ENCODE results near the gene TREML1. TPM values are rescaled to one million over a fixed set of nuclear protein-coding genes. Genes with fewer than 3 reads are reported as not detected.
"Not testable (repeated sequence)": the region's sequence is repeated elsewhere in the genome, so short reads cannot be mapped to it uniquely, and the experiment has no call there.

The TREML1 gene
- total and polyA plus RNA-seq, 2 of the 8 experiments (the other 6 are each of a cell fraction or from before 2014, with no cell fraction given) = 0.08 TPM; not detected in 1

- ChIA-PET POLR2A (ENCODE audit: partially characterized antibody) (no interaction called here), CTCF (ENCODE audit: partially characterized antibody) (interaction anchor here (0.7 to 1.1 kb wide), 2 partner anchors 19 to 71 kb away, joined by 3 read pairs; no protein-coding TSS in a partner anchor)
- Histone ChIP-seq H3K79me1 (ENCODE audit: low read depth, low read length) (no peaks in the 10 kb centered on the region), H3K79me2 (ENCODE audit: control insufficient read depth in 1 of 2, insufficient read depth in 2 of 2, low read length in 2 of 2) (no peaks in the 10 kb centered on the region), H3K36me3 (ENCODE audit: control insufficient read depth in 2 of 4, insufficient read depth in 4 of 4, low read length in 3 of 4) (no peaks in the 10 kb centered on the region; a peak in 1 of 8 replicates), H3K9ac (replicated peaks in 1 of 4; ENCODE audit: extremely low read depth in 1 of 4, low read depth in 3 of 4, low read length in 3 of 4) (no peak overlapping the region), H3K18ac (ENCODE audit: extremely low read depth, low read length) (no peak overlapping the region), H3K9me3 (ENCODE audit: insufficient read depth in 2 of 2, low read depth in 1 of 2, low read length in 1 of 2) (no peaks in the 10 kb centered on the region), H2BK15ac (ENCODE audit: low read length) (no peak overlapping the region), H3K23ac (ENCODE audit: insufficient read length) (no peak overlapping the region), H2BK20ac (ENCODE audit: low read length) (no peak overlapping the region), H3K56ac (replicated peaks; ENCODE audit: insufficient read length, low read depth, low read length) (no peak overlapping the region), H3K4ac (replicated peaks; ENCODE audit: insufficient read length, low read depth, low read length) (no peak overlapping the region), H3K4me3 (ENCODE audit: extremely low read depth in 1 of 4, insufficient read depth in 2 of 4, low read depth in 3 of 4, low read length in 4 of 4) (no peak overlapping the region), H2AFZ (ENCODE audit: low read length) (no peak overlapping the region), H3K27ac (ENCODE audit: low read depth, low read length) (no peak overlapping the region), H3K4me2 (ENCODE audit: insufficient read depth in 1 of 2, low read depth in 2 of 2, low read length in 2 of 2) (no peak overlapping the region), H2AK5ac (ENCODE audit: low read depth, low read length) (no peak overlapping the region), H2BK120ac (replicated peaks; ENCODE audit: low read depth, low read length) (no peak overlapping the region), H4K5ac (ENCODE audit: insufficient read length, low read depth, low read length) (no peak overlapping the region), H3K23me2 (ENCODE audit: low read depth, low read length) (no peaks in the 10 kb centered on the region), H4K91ac (replicated peaks; ENCODE audit: insufficient read length, low read length) (no peak overlapping the region), H2BK5ac (ENCODE audit: low read depth, low read length) (no peak overlapping the region), H3K14ac (ENCODE audit: insufficient read length) (no peak overlapping the region), H4K8ac (ENCODE audit: extremely low read depth, insufficient read depth, low read length) (no peak overlapping the region), H3K4me1 (replicated peaks in 1 of 4; ENCODE audit: control insufficient read depth in 3 of 4, insufficient read depth in 4 of 4, low read length in 3 of 4) (no peaks in the 10 kb centered on the region), H2BK12ac (ENCODE audit: low read depth, low read length) (no peak overlapping the region), H3K27me3 (replicated peaks in 1 of 4; ENCODE audit: control insufficient read depth in 3 of 4, extremely low read depth in 1 of 4, insufficient read depth in 3 of 4, low read length in 3 of 4) (no peaks in the 10 kb centered on the region), H4K20me1 (replicated peaks in 1 of 2; ENCODE audit: control insufficient read depth in 1 of 2, insufficient read depth in 2 of 2, low read length in 2 of 2) (no peaks in the 10 kb centered on the region)
- DNase-seq (ENCODE audit: low read depth in 1 of 2, low spot score in 2 of 2) (no peak), FAIRE-seq (no peak)
- no peak for TF ChIP-seq BCL11A (IDR thresholded peaks at IDR 0.05; ENCODE audit: low read depth in 2 of 2, low read length in 2 of 2)
- whole genome bisulfite sequencing, 2 experiments (ENCODE audit: extremely low coverage in 1 of 2, insufficient coverage in 1 of 2, insufficient read length in 1 of 2, insufficient replicate concordance in 2 of 2, low coverage in 1 of 2, low lambda C conversion rate in 2 of 2, missing lambda C conversion rate in 1 of 2) = 86% methylated on average over 1 of the region's 1 CpG; no CpG with 5 or more reads in 1 of the 2 experiments
These were observed 34.6 kb downstream of the TREML1 start for GRCh38 chr6:41119508-41119907.

GRCh38 chr6:41115027-41115426 is 39.1 kb downstream of the TREML1 start:
- H2BK15ac ChIP-seq (ENCODE audit: low read length); H3K4ac ChIP-seq (replicated peaks; ENCODE audit: insufficient read length, low read depth, low read length); H3K9me3 ChIP-seq (ENCODE audit: insufficient read depth in 2 of 2, low read depth in 1 of 2, low read length in 1 of 2); DNase-seq (ENCODE audit: low read depth in 1 of 2, low spot score in 2 of 2); H2BK120ac ChIP-seq (replicated peaks; ENCODE audit: low read depth, low read length); FAIRE-seq; H2AFZ ChIP-seq (ENCODE audit: low read length); H3K4me2 ChIP-seq (ENCODE audit: insufficient read depth in 1 of 2, low read depth in 2 of 2, low read length in 2 of 2); H3K9ac ChIP-seq (replicated peaks in 1 of 4; ENCODE audit: extremely low read depth in 1 of 4, low read depth in 3 of 4, low read length in 3 of 4); H3K27ac ChIP-seq (ENCODE audit: low read depth, low read length); H4K91ac ChIP-seq (replicated peaks; ENCODE audit: insufficient read length, low read length); H3K27me3 ChIP-seq (replicated peaks in 1 of 4; ENCODE audit: control insufficient read depth in 3 of 4, extremely low read depth in 1 of 4, insufficient read depth in 3 of 4, low read length in 3 of 4); H3K79me2 ChIP-seq (ENCODE audit: control insufficient read depth in 1 of 2, insufficient read depth in 2 of 2, low read length in 2 of 2); H3K18ac ChIP-seq (ENCODE audit: extremely low read depth, low read length); H4K20me1 ChIP-seq (replicated peaks in 1 of 2; ENCODE audit: control insufficient read depth in 1 of 2, insufficient read depth in 2 of 2, low read length in 2 of 2); H2AK5ac ChIP-seq (ENCODE audit: low read depth, low read length); H3K36me3 ChIP-seq (ENCODE audit: control insufficient read depth in 2 of 4, insufficient read depth in 4 of 4, low read length in 3 of 4); H3K23me2 ChIP-seq (ENCODE audit: low read depth, low read length); H3K4me3 ChIP-seq (ENCODE audit: extremely low read depth in 1 of 4, insufficient read depth in 2 of 4, low read depth in 3 of 4, low read length in 4 of 4); H3K14ac ChIP-seq (ENCODE audit: insufficient read length); H4K5ac ChIP-seq (ENCODE audit: insufficient read length, low read depth, low read length); H4K8ac ChIP-seq (ENCODE audit: extremely low read depth, insufficient read depth, low read length); H3K4me1 ChIP-seq (replicated peaks in 1 of 4; ENCODE audit: control insufficient read depth in 3 of 4, insufficient read depth in 4 of 4, low read length in 3 of 4); H2BK20ac ChIP-seq (ENCODE audit: low read length); H3K79me1 ChIP-seq (ENCODE audit: low read depth, low read length); H2BK12ac ChIP-seq (ENCODE audit: low read depth, low read length); H3K23ac ChIP-seq (ENCODE audit: insufficient read length); H3K56ac ChIP-seq (replicated peaks; ENCODE audit: insufficient read length, low read depth, low read length); H2BK5ac ChIP-seq (ENCODE audit: low read depth, low read length): not testable (repeated sequence)
- 85% methylated on average over 2 of the region's 2 CpGs; no CpG with 5 or more reads in 1 of the 2 experiments for WGBS, 2 experiments (ENCODE audit: extremely low coverage in 1 of 2, insufficient coverage in 1 of 2, insufficient read length in 1 of 2, insufficient replicate concordance in 2 of 2, low coverage in 1 of 2, low lambda C conversion rate in 2 of 2, missing lambda C conversion rate in 1 of 2)
- ChIA-PET CTCF (ENCODE audit: partially characterized antibody) (interaction anchor here (0.6 to 1.2 kb wide), 3 partner anchors 9 to 16 kb away, joined by 3 to 4 read pairs (median 3); no protein-coding TSS in a partner anchor), POLR2A (ENCODE audit: partially characterized antibody) (interaction anchor here (1.6 kb wide), 1 partner anchor 14 kb away, joined by 3 read pairs; no protein-coding TSS in a partner anchor)
